Karpas-422 (cell line): ENCODE results near the gene PPP2R2C. TPM values are rescaled to one million over a fixed set of nuclear protein-coding genes. Genes with fewer than 3 reads are reported as not detected.

ENCODE experiments used
- total RNA-seq: library from RNA; depleted of rRNA; stranded (reverse); fragments of >200 nt; shearing (Covaris generic); gene quantifications from 2 replicates; pipeline ENCODE4 v1.2.3, GENCODE V29; 2014; ENCODE audit warnings: low replicate concordance; rRNA removed

The PPP2R2C gene
- total RNA-seq, 1 experiment from 2014 or later: not detected

Other genes starting within 250 kb of the PPP2R2C start
- 0.76 and 0.89 TPM in 2 replicates for gene WFS1, start 202.8 kb downstream of the PPP2R2C start, total RNA-seq
- 20.1 and 29.4 TPM in 2 replicates for gene MAN2B2, start 102.6 kb upstream of the PPP2R2C start, total RNA-seq
- 28.8 and 50.7 TPM in 2 replicates for gene MRFAP1, start 168.1 kb upstream of the PPP2R2C start, total RNA-seq
- not detected in 2 replicates for gene S100P, start 221.3 kb upstream of the PPP2R2C start, total RNA-seq
- 41.9 and 62.3 TPM in 2 replicates for gene MRFAP1L1, start 237.3 kb upstream of the PPP2R2C start, total RNA-seq
- 13.9 and 29.1 TPM in 2 replicates for gene BLOC1S4, start 243.6 kb upstream of the PPP2R2C start, total RNA-seq